ENCODE measurements around the gene SLC44A3. TPM values are rescaled to one million over a fixed set of nuclear protein-coding genes. Genes with fewer than 3 reads are reported as not detected.

SLC44A3 gene
- total and polyA plus RNA-seq, 2 of the 13 experiments (the other 11 are each of a cell fraction or from before 2014, with no cell fraction given) = 6.8 to 14.1 TPM

DNA sequence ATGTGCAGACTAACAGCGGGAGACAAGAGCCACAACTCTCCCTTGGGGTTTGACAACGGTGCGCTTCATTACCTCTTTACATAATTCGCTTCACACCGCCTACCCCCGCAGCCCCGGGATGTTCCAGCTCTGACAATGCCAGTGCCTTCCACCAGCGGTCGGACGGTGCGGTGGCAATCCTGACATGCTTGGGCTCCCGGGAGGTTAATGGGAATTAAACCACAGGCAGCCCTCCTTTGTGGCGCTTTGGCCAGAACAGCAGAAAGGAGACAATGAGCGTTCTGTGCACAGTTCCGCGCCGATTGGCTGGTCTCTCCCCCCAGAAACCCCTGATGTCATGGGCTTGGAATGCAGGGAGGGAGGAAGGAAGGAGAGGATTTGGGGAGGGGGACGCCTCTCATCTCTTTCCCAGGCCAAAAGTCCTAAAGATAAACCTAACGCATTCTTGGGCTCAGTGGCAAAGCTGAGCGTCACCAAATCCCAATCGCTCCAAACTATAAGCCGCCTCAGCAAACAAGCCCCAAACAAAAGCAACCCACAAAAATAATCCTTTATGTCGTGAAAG lies 105.5 kb downstream of the SLC44A3 start (continued):
- TF ChIP-seq, protein P1, sequence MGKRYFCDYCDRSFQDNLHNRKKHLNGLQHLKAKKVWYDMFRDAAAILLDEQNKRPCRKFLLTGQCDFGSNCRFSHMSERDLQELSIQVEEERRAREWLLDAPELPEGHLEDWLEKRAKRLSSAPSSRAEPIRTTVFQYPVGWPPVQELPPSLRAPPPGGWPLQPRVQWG (CRISPR knock-in tag; IDR thresholded peaks at IDR 0.05; ENCODE audit: borderline replicate concordance, low read depth) = no peak
- TF ChIP-seq ZNF160 (CRISPR knock-in tag; IDR thresholded peaks at IDR 0.05) = peak; percentile 30; the same call in 1 of the 2 replicates
- no peak for TF ChIP-seq AGO1 (IDR thresholded peaks at IDR 0.05; ENCODE audit: low read depth, low read length, poor library complexity, severe bottlenecking)
- TF ChIP-seq KDM1A (CRISPR knock-in tag; IDR thresholded peaks at IDR 0.05) = no peak
- TF ChIP-seq SRF (IDR thresholded peaks at IDR 0.05; ENCODE audit: low read depth, low read length) = no peak
- TF ChIP-seq ZNF891 (CRISPR knock-in tag; IDR thresholded peaks at IDR 0.05) = no peak
- no peak for TF ChIP-seq ZNF501 (CRISPR knock-in tag; IDR thresholded peaks at IDR 0.05)
- no peak for TF ChIP-seq ATF7-NPFF (CRISPR knock-in tag; IDR thresholded peaks at IDR 0.05; ENCODE audit: low read depth)
- TF ChIP-seq SMAD9 (CRISPR knock-in tag; IDR thresholded peaks at IDR 0.05) = no peak
- TF ChIP-seq ZNF547 (CRISPR knock-in tag; IDR thresholded peaks at IDR 0.05) = 0 out of 2 replicates have a peak, but pooled peaks have one; percentile 2
- TF ChIP-seq HDAC6 (IDR thresholded peaks at IDR 0.05; ENCODE audit: low read depth, low read length) = no peak
- TF ChIP-seq KLF12 (CRISPR knock-in tag; IDR thresholded peaks at IDR 0.05; ENCODE audit: borderline replicate concordance) = peak; percentile 58; the same call in 1 of the 2 replicates
- TF ChIP-seq ZNF678 (CRISPR knock-in tag; IDR thresholded peaks at IDR 0.05) = no peak
- TF ChIP-seq XRCC5 (optimal IDR thresholded peaks at IDR 0.05; ENCODE audit: low read length) = peak; percentile 37
- TF ChIP-seq FOXJ3 (CRISPR knock-in tag; IDR thresholded peaks at IDR 0.05; ENCODE audit: borderline replicate concordance) = 0 out of 2 replicates have a peak, but pooled peaks have one; percentile 41
- TF ChIP-seq YEATS4 (CRISPR knock-in tag; IDR thresholded peaks at IDR 0.05; ENCODE audit: borderline replicate concordance) = no peak; the same call in 1 of the 2 replicates
- TF ChIP-seq TP53 (CRISPR knock-in tag; conservative IDR thresholded peaks at IDR 0.05) = no peak
- TF ChIP-seq, protein P2, sequence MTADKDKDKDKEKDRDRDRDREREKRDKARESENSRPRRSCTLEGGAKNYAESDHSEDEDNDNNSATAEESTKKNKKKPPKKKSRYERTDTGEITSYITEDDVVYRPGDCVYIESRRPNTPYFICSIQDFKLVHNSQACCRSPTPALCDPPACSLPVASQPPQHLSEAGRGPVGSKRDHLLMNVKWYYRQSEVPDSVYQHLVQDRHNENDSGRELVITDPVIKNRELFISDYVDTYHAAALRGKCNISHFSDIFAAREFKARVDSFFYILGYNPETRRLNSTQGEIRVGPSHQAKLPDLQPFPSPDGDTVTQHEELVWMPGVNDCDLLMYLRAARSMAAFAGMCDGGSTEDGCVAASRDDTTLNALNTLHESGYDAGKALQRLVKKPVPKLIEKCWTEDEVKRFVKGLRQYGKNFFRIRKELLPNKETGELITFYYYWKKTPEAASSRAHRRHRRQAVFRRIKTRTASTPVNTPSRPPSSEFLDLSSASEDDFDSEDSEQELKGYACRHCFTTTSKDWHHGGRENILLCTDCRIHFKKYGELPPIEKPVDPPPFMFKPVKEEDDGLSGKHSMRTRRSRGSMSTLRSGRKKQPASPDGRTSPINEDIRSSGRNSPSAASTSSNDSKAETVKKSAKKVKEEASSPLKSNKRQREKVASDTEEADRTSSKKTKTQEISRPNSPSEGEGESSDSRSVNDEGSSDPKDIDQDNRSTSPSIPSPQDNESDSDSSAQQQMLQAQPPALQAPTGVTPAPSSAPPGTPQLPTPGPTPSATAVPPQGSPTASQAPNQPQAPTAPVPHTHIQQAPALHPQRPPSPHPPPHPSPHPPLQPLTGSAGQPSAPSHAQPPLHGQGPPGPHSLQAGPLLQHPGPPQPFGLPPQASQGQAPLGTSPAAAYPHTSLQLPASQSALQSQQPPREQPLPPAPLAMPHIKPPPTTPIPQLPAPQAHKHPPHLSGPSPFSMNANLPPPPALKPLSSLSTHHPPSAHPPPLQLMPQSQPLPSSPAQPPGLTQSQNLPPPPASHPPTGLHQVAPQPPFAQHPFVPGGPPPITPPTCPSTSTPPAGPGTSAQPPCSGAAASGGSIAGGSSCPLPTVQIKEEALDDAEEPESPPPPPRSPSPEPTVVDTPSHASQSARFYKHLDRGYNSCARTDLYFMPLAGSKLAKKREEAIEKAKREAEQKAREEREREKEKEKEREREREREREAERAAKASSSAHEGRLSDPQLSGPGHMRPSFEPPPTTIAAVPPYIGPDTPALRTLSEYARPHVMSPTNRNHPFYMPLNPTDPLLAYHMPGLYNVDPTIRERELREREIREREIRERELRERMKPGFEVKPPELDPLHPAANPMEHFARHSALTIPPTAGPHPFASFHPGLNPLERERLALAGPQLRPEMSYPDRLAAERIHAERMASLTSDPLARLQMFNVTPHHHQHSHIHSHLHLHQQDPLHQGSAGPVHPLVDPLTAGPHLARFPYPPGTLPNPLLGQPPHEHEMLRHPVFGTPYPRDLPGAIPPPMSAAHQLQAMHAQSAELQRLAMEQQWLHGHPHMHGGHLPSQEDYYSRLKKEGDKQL (CRISPR knock-in tag; IDR thresholded peaks at IDR 0.05; ENCODE audit: low read depth) = no peak
- TF ChIP-seq KMT2B (CRISPR knock-in tag; IDR thresholded peaks at IDR 0.05) = no peak; the same call in 1 of the 2 replicates

Data from HepG2 (cell line).